HEK293 (cell line): ENCODE data around the gene PNPLA2.
A peak's percentile ranks its signal among the peaks of the same experiment; 100 is the strongest.

Experiments used
- CTCF ChIA-PET: fragments of 350-600 bp; formaldehyde crosslinking; extraction: SDS; loops from one replicate; lab custom pipeline; 2021; ENCODE audit warnings: antibody characterized with exemption; lab: Yijun Ruan, JAX
- POLR2A ChIA-PET: fragments of 300-600 bp; formaldehyde crosslinking; extraction: SDS; loops from one replicate; lab custom pipeline; 2020; ENCODE audit warnings: antibody characterized with exemption, inconsistent platforms; lab: Yijun Ruan, JAX
- H3K27ac ChIP-seq: fragments of 200-500 bp; sonication (Bioruptor generic); 2 replicates; pipeline ENCODE4 v1.5.1; 2014; ENCODE audit warnings: low read depth, low read length, control low read depth, inconsistent platforms; ENCODE audit errors: extremely low read depth
- H3K36me3 ChIP-seq, 2 experiments: fragments of 200-500 bp in 1 of 2; sonication (Bioruptor generic) in 1 of 2; 1 replicate in 1 of 2; 2 replicates in 1 of 2; pipeline ENCODE4 v1.5.1; 2014 to 2017; ENCODE audit warnings: inconsistent platforms in 2 of 2, low read length in 2 of 2; ENCODE audit not compliant: control insufficient read depth in 2 of 2, insufficient read depth in 1 of 2
- H3K4me1 ChIP-seq: fragments of 200-500 bp; sonication (Bioruptor generic); 2 replicates; pipeline ENCODE4 v1.5.1; 2014; ENCODE audit warnings: mild to moderate bottlenecking, low read length, inconsistent platforms; ENCODE audit not compliant: control insufficient read depth, insufficient read depth
- H3K4me3 ChIP-seq: 2 replicates; pipeline ENCODE4 v1.5.1; 2011; ENCODE audit warnings: low read depth, mild to moderate bottlenecking, control low read depth, low read length, moderate library complexity
- H3K9me3 ChIP-seq: fragments of 200-500 bp; sonication (Bioruptor generic); 2 replicates; pipeline ENCODE4 v1.5.1; 2014; ENCODE audit warnings: low read depth, low read length, inconsistent platforms; ENCODE audit not compliant: control insufficient read depth, insufficient read depth
- BCL11B ChIP-seq: fragments of 450-650 bp; formaldehyde crosslinking; IDR thresholded peaks from 2 replicates; pipeline ENCODE4 v1.5.1; 2016; ENCODE audit warnings: low read depth, missing biosample characterization, missing genetic modification characterization
- EGR2 ChIP-seq: fragments of 450-650 bp; formaldehyde crosslinking; IDR thresholded peaks from 2 replicates; pipeline ENCODE4 v1.5.1; 2016; ENCODE audit warnings: low read depth, missing biosample characterization, missing genetic modification characterization
- GLIS2 ChIP-seq: fragments of 450-650 bp; formaldehyde crosslinking; IDR thresholded peaks from 2 replicates; pipeline ENCODE4 v1.5.1; 2016; ENCODE audit warnings: missing biosample characterization, missing genetic modification characterization
- KLF1 ChIP-seq: fragments of 450-650 bp; formaldehyde crosslinking; IDR thresholded peaks from 2 replicates; pipeline ENCODE4 v1.5.1; 2016; ENCODE audit warnings: missing biosample characterization, missing genetic modification characterization
- KLF8 ChIP-seq: fragments of 450-650 bp; formaldehyde crosslinking; IDR thresholded peaks from 2 replicates; pipeline ENCODE4 v1.5.1; 2016; ENCODE audit warnings: missing biosample characterization, missing genetic modification characterization
- PATZ1 ChIP-seq: fragments of 450-650 bp; formaldehyde crosslinking; IDR thresholded peaks from 2 replicates; pipeline ENCODE4 v1.5.1; 2016; ENCODE audit warnings: missing biosample characterization, missing genetic modification characterization
- SP2 ChIP-seq: fragments of 450-650 bp; formaldehyde crosslinking; IDR thresholded peaks from 2 replicates; pipeline ENCODE4 v1.5.1; 2016; ENCODE audit warnings: missing biosample characterization, missing genetic modification characterization
- SP3 ChIP-seq: fragments of 450-650 bp; formaldehyde crosslinking; IDR thresholded peaks from 2 replicates; pipeline ENCODE4 v1.5.1; 2016; ENCODE audit warnings: missing biosample characterization, missing genetic modification characterization
- ZBTB20 ChIP-seq: fragments of 450-650 bp; formaldehyde crosslinking; IDR thresholded peaks from 2 replicates; pipeline ENCODE4 v1.5.1; 2016; ENCODE audit warnings: missing biosample characterization, missing genetic modification characterization
- ZBTB8A ChIP-seq: fragments of 450-650 bp; formaldehyde crosslinking; IDR thresholded peaks from 2 replicates; pipeline ENCODE4 v1.5.1; 2016; ENCODE audit warnings: missing biosample characterization, missing genetic modification characterization
- ZEB2 ChIP-seq: fragments of 450-650 bp; formaldehyde crosslinking; IDR thresholded peaks from 2 replicates; pipeline ENCODE4 v1.5.1; 2016; ENCODE audit warnings: missing biosample characterization, missing genetic modification characterization
- ZFHX2 ChIP-seq: fragments of 450-650 bp; formaldehyde crosslinking; conservative IDR thresholded peaks from 2 replicates; pipeline ENCODE4 v1.5.1; 2016; ENCODE audit warnings: missing biosample characterization, missing genetic modification characterization
- ZIC2 ChIP-seq: fragments of 450-650 bp; formaldehyde crosslinking; IDR thresholded peaks from 2 replicates; pipeline ENCODE4 v1.5.1; 2016; ENCODE audit warnings: missing biosample characterization, missing genetic modification characterization
- ZNF155 ChIP-seq: fragments of 450-650 bp; formaldehyde crosslinking; IDR thresholded peaks from 2 replicates; pipeline ENCODE4 v1.5.1; 2016; ENCODE audit warnings: missing biosample characterization, missing genetic modification characterization
- ZNF174 ChIP-seq: fragments of 450-650 bp; formaldehyde crosslinking; IDR thresholded peaks from 2 replicates; pipeline ENCODE4 v1.5.0; 2017; ENCODE audit warnings: missing biosample characterization, mild to moderate bottlenecking, missing genetic modification characterization
- ZNF214 ChIP-seq: fragments of 450-650 bp; formaldehyde crosslinking; IDR thresholded peaks from 2 replicates; pipeline ENCODE4 v1.5.1; 2017; ENCODE audit warnings: missing biosample characterization, mild to moderate bottlenecking, missing genetic modification characterization, borderline replicate concordance
- ZNF335 ChIP-seq: fragments of 450-650 bp; formaldehyde crosslinking; conservative IDR thresholded peaks from 2 replicates; pipeline ENCODE4 v1.5.1; 2016; ENCODE audit warnings: missing biosample characterization, missing genetic modification characterization
- ZNF423 ChIP-seq: fragments of 450-650 bp; formaldehyde crosslinking; IDR thresholded peaks from 2 replicates; pipeline ENCODE4 v1.5.1; 2016; ENCODE audit warnings: missing biosample characterization, missing genetic modification characterization
- ZNF473 ChIP-seq: fragments of 450-650 bp; formaldehyde crosslinking; IDR thresholded peaks from 2 replicates; pipeline ENCODE4 v1.5.1; 2017; ENCODE audit warnings: missing biosample characterization, missing genetic modification characterization
- ZNF600 ChIP-seq: fragments of 450-650 bp; formaldehyde crosslinking; IDR thresholded peaks from 2 replicates; pipeline ENCODE4 v1.5.1; 2016; ENCODE audit warnings: missing biosample characterization, missing genetic modification characterization
- ZNF621 ChIP-seq: fragments of 450-650 bp; formaldehyde crosslinking; IDR thresholded peaks from 2 replicates; pipeline ENCODE4 v1.5.1; 2017; ENCODE audit warnings: missing biosample characterization, missing genetic modification characterization
- TF ChIP-seq, protein P1 (sequence below): fragments of 450-650 bp; formaldehyde crosslinking; IDR thresholded peaks from 2 replicates; pipeline ENCODE4 v1.5.1; 2016; ENCODE audit warnings: missing biosample characterization, missing genetic modification characterization
- TF ChIP-seq, protein P2 (sequence below): fragments of 450-650 bp; formaldehyde crosslinking; optimal IDR thresholded peaks from 2 replicates; pipeline ENCODE3; 2016; ENCODE audit warnings: missing biosample characterization, mild to moderate bottlenecking, missing genetic modification characterization
- TF ChIP-seq, protein P3 (sequence below): fragments of 450-650 bp; formaldehyde crosslinking; IDR thresholded peaks from 2 replicates; pipeline ENCODE4 v1.5.1; 2017; ENCODE audit warnings: missing biosample characterization, missing genetic modification characterization

PNPLA2 gene

DNA sequence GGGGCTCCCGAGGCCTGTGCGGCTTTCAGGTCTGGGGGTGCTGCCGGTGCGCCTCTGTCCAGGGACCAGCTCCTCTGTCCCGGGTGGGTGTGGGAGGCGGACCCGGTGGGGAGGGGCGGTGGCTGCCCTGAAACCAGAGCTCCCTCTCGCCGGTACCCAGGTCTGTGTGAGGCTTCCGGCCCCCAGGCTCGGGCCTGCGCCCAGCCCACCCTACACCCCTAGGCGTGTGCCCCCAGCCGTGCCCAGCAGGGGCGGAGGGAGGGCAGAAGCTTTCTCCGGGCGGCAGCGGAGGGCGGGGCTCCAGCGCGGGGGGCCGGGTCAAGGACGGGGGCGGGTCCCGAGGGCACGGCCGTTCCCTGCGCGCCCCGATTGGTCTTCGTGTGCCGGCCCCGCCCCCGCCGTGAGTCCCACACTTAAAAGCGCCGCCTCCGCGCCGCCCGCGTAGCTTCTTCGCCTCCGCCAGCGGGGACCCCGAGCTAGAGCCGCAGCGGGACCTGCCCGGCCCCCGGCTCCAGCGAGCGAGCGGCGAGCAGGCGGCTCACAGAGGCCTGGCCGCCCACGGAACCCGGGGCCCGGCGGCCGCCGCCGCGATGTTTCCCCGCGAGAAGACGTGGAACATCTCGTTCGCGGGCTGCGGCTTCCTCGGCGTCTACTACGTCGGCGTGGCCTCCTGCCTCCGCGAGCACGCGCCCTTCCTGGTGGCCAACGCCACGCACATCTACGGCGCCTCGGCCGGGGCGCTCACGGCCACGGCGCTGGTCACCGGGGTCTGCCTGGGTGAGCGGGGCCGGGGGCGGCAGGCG is 616 bp downstream of the PNPLA2 start (continued):
- TF ChIP-seq, protein P1, sequence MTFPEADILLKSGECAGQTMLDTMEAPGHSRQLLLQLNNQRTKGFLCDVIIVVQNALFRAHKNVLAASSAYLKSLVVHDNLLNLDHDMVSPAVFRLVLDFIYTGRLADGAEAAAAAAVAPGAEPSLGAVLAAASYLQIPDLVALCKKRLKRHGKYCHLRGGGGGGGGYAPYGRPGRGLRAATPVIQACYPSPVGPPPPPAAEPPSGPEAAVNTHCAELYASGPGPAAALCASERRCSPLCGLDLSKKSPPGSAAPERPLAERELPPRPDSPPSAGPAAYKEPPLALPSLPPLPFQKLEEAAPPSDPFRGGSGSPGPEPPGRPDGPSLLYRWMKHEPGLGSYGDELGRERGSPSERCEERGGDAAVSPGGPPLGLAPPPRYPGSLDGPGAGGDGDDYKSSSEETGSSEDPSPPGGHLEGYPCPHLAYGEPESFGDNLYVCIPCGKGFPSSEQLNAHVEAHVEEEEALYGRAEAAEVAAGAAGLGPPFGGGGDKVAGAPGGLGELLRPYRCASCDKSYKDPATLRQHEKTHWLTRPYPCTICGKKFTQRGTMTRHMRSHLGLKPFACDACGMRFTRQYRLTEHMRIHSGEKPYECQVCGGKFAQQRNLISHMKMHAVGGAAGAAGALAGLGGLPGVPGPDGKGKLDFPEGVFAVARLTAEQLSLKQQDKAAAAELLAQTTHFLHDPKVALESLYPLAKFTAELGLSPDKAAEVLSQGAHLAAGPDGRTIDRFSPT (tag by site-specific recombination) = peak; percentile 84
- TF ChIP-seq KLF1 (tag by site-specific recombination) (peak; percentile 78), KLF8 (tag by site-specific recombination) (peak; percentile 55; the same call in 1 of the 2 replicates), ZNF473 (no peak), ZFHX2 (peak; percentile 84), ZBTB8A (peak; percentile 90), GLIS2 (peak; percentile 92), ZNF155 (tag by site-specific recombination) (no peak)
- TF ChIP-seq, protein P2, sequence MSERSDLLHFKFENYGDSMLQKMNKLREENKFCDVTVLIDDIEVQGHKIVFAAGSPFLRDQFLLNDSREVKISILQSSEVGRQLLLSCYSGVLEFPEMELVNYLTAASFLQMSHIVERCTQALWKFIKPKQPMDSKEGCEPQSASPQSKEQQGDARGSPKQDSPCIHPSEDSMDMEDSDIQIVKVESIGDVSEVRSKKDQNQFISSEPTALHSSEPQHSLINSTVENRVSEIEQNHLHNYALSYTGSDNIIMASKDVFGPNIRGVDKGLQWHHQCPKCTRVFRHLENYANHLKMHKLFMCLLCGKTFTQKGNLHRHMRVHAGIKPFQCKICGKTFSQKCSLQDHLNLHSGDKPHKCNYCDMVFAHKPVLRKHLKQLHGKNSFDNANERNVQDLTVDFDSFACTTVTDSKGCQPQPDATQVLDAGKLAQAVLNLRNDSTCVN (tag by site-specific recombination) = peak; percentile 56
- TF ChIP-seq, all 188 proteins: peak for 23

GRCh38 chr11:819943-820649 is 1.4 kb downstream of the PNPLA2 start:
- ChIA-PET CTCF (interaction anchor here (0.5 to 2.1 kb wide), 4 partner anchors 15 to 25 kb away, joined by 3 to 5 read pairs (median 3); partner anchors contain the start of gene PIDD1), POLR2A (interaction anchor here (0.6 to 11.4 kb wide), 14 partner anchors 11 to 613 kb away, joined by 3 to 202 read pairs (median 8); partner anchors contain the start of genes BET1L, CD151, CEND1 and CRACR2B)
- H3K4me1 ChIP-seq = 0 out of 2 replicates have a peak, but pooled peaks cover 3% of the 10 kb centered on the region
- peak overlapping the region; percentile 94 for H3K4me3 ChIP-seq
- peak overlapping the region; percentile 81; the same call in 1 of the 2 replicates for H3K27ac ChIP-seq
- no peaks in the 10 kb centered on the region for H3K9me3 ChIP-seq
- peaks cover 2 to 43% of the 10 kb centered on the region in 2 experiments; a peak in 2 of 3 replicates for H3K36me3 ChIP-seq
- peak; percentile 74 for TF ChIP-seq SP3
- 0 out of 2 replicates have a peak, but pooled peaks have one; percentile 21 for TF ChIP-seq ZNF423
- TF ChIP-seq ZIC2 (tag by site-specific recombination) = peak; percentile 60
- 0 out of 2 replicates have a peak, but pooled peaks have one; percentile 17 for TF ChIP-seq KLF1 (tag by site-specific recombination)
- TF ChIP-seq ZNF600 (tag by site-specific recombination) = peak; percentile 17; the same call in 1 of the 2 replicates
- TF ChIP-seq ZNF214 (tag by site-specific recombination) = no peak
- peak; percentile 70 for TF ChIP-seq GLIS2
- peak; percentile 88 for TF ChIP-seq ZBTB8A
- TF ChIP-seq PATZ1 (tag by site-specific recombination) = peak; percentile 59; the same call in 1 of the 2 replicates
- TF ChIP-seq SP2 (tag by site-specific recombination) = peak; percentile 93
- 0 out of 2 replicates have a peak, but pooled peaks have one; percentile 18 for TF ChIP-seq EGR2 (tag by site-specific recombination)
- TF ChIP-seq ZBTB20 (tag by site-specific recombination) = peak; percentile 58; the same call in 1 of the 2 replicates
- TF ChIP-seq ZNF174 (tag by site-specific recombination) = no peak
- TF ChIP-seq ZNF621 (tag by site-specific recombination) = no peak
- 0 out of 2 replicates have a peak, but pooled peaks have one; percentile 23 for TF ChIP-seq ZEB2 (tag by site-specific recombination)
- TF ChIP-seq, protein P3, sequence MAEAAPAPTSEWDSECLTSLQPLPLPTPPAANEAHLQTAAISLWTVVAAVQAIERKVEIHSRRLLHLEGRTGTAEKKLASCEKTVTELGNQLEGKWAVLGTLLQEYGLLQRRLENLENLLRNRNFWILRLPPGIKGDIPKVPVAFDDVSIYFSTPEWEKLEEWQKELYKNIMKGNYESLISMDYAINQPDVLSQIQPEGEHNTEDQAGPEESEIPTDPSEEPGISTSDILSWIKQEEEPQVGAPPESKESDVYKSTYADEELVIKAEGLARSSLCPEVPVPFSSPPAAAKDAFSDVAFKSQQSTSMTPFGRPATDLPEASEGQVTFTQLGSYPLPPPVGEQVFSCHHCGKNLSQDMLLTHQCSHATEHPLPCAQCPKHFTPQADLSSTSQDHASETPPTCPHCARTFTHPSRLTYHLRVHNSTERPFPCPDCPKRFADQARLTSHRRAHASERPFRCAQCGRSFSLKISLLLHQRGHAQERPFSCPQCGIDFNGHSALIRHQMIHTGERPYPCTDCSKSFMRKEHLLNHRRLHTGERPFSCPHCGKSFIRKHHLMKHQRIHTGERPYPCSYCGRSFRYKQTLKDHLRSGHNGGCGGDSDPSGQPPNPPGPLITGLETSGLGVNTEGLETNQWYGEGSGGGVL = peak; percentile 64
- TF ChIP-seq ZNF335 (tag by site-specific recombination) = peak; percentile 97
- no peak for TF ChIP-seq BCL11B (tag by site-specific recombination)
